Bronchial epithelial cell (primary cell): ENCODE results near the gene LIMK1. TPM values are rescaled to one million over a fixed set of nuclear protein-coding genes. Genes with fewer than 3 reads are reported as not detected.
"Not testable (repeated sequence)": the region's sequence is repeated elsewhere in the genome, so short reads cannot be mapped to it uniquely, and the experiment has no call there.

Source experiments
- DNase-seq: peaks from one replicate; pipeline ENCODE4 v3.0.0-alpha.2; 2010; ENCODE audit warnings: low read depth
- FAIRE-seq: peaks from 2 replicates; lab custom pipeline; 2011; peaks lifted over from hg19 to GRCh38; lab: Jason Lieb, UNC
- H3K27me3 ChIP-seq: 2 replicates; pipeline ENCODE4 v1.5.1; 2011; ENCODE audit warnings: low read length; ENCODE audit not compliant: control insufficient read depth, insufficient read depth
- H3K36me3 ChIP-seq: 2 replicates; pipeline ENCODE4 v1.5.1; 2011; ENCODE audit warnings: low read length; ENCODE audit not compliant: control insufficient read depth, insufficient read depth
- H3K4me3 ChIP-seq: 2 replicates; pipeline ENCODE4 v1.5.1; 2011; ENCODE audit warnings: mild to moderate bottlenecking, low read depth, low read length, control low read depth
- CTCF ChIP-seq: IDR thresholded peaks from 2 replicates; pipeline ENCODE4 v1.5.1; 2011; ENCODE audit warnings: mild to moderate bottlenecking, moderate library complexity, low read length, control low read depth, inconsistent platforms; ENCODE audit not compliant: insufficient read depth, severe bottlenecking
- total RNA-seq: library from RNA; depleted of rRNA; stranded (reverse); fragments of >200 nt; gene quantifications from 2 replicates; pipeline ENCODE4 v1.2.1, GENCODE V29; 2014

Gene LIMK1
- total RNA-seq, 1 donor from 2014 or later: 11.6 TPM

- FAIRE-seq (no peak), DNase-seq (no peak)
- Histone ChIP-seq H3K36me3 (peaks cover 13% of the 10 kb centered on the region), H3K4me3 (no peak overlapping the region), H3K27me3 (no peaks in the 10 kb centered on the region)
- no peak for TF ChIP-seq CTCF
Observed at GRCh38 chr7:74115326-74115725, 31.7 kb downstream of the LIMK1 start.

GRCh38 chr7:74116356-74116755 is 32.8 kb downstream of the LIMK1 start:
- Histone ChIP-seq H3K4me3 (no peak overlapping the region), H3K36me3 (peaks cover 16% of the 10 kb centered on the region), H3K27me3 (no peaks in the 10 kb centered on the region)
- no peak for TF ChIP-seq CTCF
- DNase-seq: no peak
- no peak for FAIRE-seq

GRCh38 chr7:74119831-74120230 is 36.2 kb downstream of the LIMK1 start:
- Histone ChIP-seq H3K27me3 (no peaks in the 10 kb centered on the region), H3K36me3 (peaks cover 9% of the 10 kb centered on the region), H3K4me3 (no peak overlapping the region)
- TF ChIP-seq CTCF: no peak
- no peak for FAIRE-seq
- DNase-seq: no peak

- FAIRE-seq: no peak
- no peak for TF ChIP-seq CTCF
Observed at GRCh38 chr7:74121401-74122249, 38.0 kb downstream of the LIMK1 start.

GRCh38 chr7:74123892-74124291 is 40.3 kb downstream of the LIMK1 start:
- DNase-seq, FAIRE-seq, H3K36me3 ChIP-seq, H3K27me3 ChIP-seq, H3K4me3 ChIP-seq: not testable (repeated sequence)

More at GRCh38 chr7:74121401-74122249, 38.0 kb downstream of the LIMK1 start:
- no peaks in the 10 kb centered on the region for H3K27me3 ChIP-seq
- H3K4me3 ChIP-seq: no peak overlapping the region
- no peak for DNase-seq
- H3K36me3 ChIP-seq: peaks cover 9% of the 10 kb centered on the region

GRCh38 chr7:74126220-74126880 is 42.7 kb downstream of the LIMK1 start:
- no peak for TF ChIP-seq CTCF
- H3K27me3 ChIP-seq: no peaks in the 10 kb centered on the region
- peaks cover 1% of the 10 kb centered on the region for H3K36me3 ChIP-seq
- no peak for FAIRE-seq
- DNase-seq: no peak
- H3K4me3 ChIP-seq: no peak overlapping the region
